Nasal cavity respiratory epithelium epithelial cell of viscerocranial mucosa (primary cell): Measurements from ENCODE around the gene AASS. TPM values are rescaled to one million over a fixed set of nuclear protein-coding genes. Genes with fewer than 3 reads are reported as not detected.

Experiments
- total RNA-seq: library from RNA; depleted of rRNA; stranded (reverse); fragments of >200 nt; gene quantifications from 2 replicates; pipeline ENCODE4 v1.2.3, GENCODE V29; 2014

AASS gene
- total RNA-seq: 6.6 and 14.0 TPM in 2 replicates

GRCh38 chr7:122143751-122144711 lies at the start of gene AASS:
TSS of gene AASS (minus strand) at chr7:122144249. CDS start at chr7:122133726, 10,523 bp downstream.

Other genes starting within 250 kb of the AASS start
- gene FEZF1, start 160.5 kb upstream of the AASS start, total RNA-seq: under 0.01 TPM in 1 of 2 replicates, not detected in the other